Smooth muscle cell (in vitro differentiated cells): ENCODE data around the gene CNDP1. TPM values are rescaled to one million over a fixed set of nuclear protein-coding genes. Genes with fewer than 3 reads are reported as not detected.
A peak's percentile ranks its signal among the peaks of the same experiment; 100 is the strongest.

Experiments
- DNase-seq: peaks from one replicate; lab custom pipeline; 2025; ENCODE audit not compliant: unreplicated experiment; lab: John Stamatoyannopoulos, UW
- H2AFZ ChIP-seq: fragments of 200-600 bp; sonication (generic); 2 replicates; pipeline ENCODE4 v1.6.0; 2016; ENCODE audit warnings: antibody characterized with exemption, low read depth, mild to moderate bottlenecking
- H3F3A ChIP-seq: fragments of 200-600 bp; sonication (generic); 2 replicates; pipeline ENCODE4 v1.6.0; 2017; ENCODE audit warnings: antibody characterized with exemption, low read depth
- H3K27ac ChIP-seq: fragments of 200-600 bp; sonication (generic); 2 replicates; pipeline ENCODE4 v1.5.1; 2016; ENCODE audit warnings: low read depth, mild to moderate bottlenecking
- H3K27me3 ChIP-seq: fragments of 200-600 bp; sonication (generic); 2 replicates; pipeline ENCODE4 v1.6.1; 2016; ENCODE audit warnings: low read depth, mild to moderate bottlenecking
- H3K36me3 ChIP-seq: fragments of 200-600 bp; sonication (generic); 2 replicates; pipeline ENCODE4 v1.5.1; 2016; ENCODE audit warnings: low read depth
- H3K4me1 ChIP-seq: fragments of 200-600 bp; sonication (generic); 2 replicates; pipeline ENCODE4 v1.5.1; 2016; ENCODE audit warnings: low read depth
- H3K4me2 ChIP-seq: fragments of 200-600 bp; sonication (generic); 2 replicates; pipeline ENCODE4 v1.6.0; 2016; ENCODE audit warnings: mild to moderate bottlenecking
- H3K4me3 ChIP-seq: fragments of 200-600 bp; sonication (generic); 2 replicates; pipeline ENCODE4 v1.5.1; 2016; ENCODE audit warnings: mild to moderate bottlenecking
- H3K79me2 ChIP-seq: fragments of 200-600 bp; sonication (generic); 2 replicates; pipeline ENCODE4 v1.6.0; 2016; ENCODE audit warnings: low read depth, mild to moderate bottlenecking
- H3K9ac ChIP-seq: fragments of 200-600 bp; sonication (generic); 2 replicates; pipeline ENCODE4 v1.6.0; 2016; ENCODE audit warnings: low read depth
- H3K9me3 ChIP-seq: fragments of 200-600 bp; sonication (generic); replicated peaks from 2 replicates; pipeline ENCODE4 v1.5.1; 2016; ENCODE audit warnings: low read depth
- H4K20me1 ChIP-seq: fragments of 200-600 bp; sonication (generic); 2 replicates; pipeline ENCODE4 v1.6.0; 2016; ENCODE audit warnings: low read depth
- WGBS: methylation state at CpG from one replicate; pipeline ENCODE4 v1.1.7; 2016; ENCODE audit warnings: low lambda C conversion rate; 5-methylcytosine and 5-hydroxymethylcytosine counted together
- polyA plus RNA-seq: library from polyadenylated mRNA; unstranded; fragments of >200 nt; fragmentation: Nextera tagmentation; extraction: Ambion mirVana; gene quantifications from 2 replicates; pipeline ENCODE4 v1.2.1, GENCODE V29; 2016
- total RNA-seq: library from RNA; depleted of rRNA; stranded (reverse); fragments of >200 nt; gene quantifications from 2 replicates; pipeline ENCODE4 v1.2.3, GENCODE V29; 2014
- TF ChIP-seq, protein P1 (sequence below): fragments of 200-600 bp; sonication (generic); IDR thresholded peaks from 2 replicates; pipeline ENCODE4 v1.5.1; 2017; ENCODE audit warnings: borderline replicate concordance, mild to moderate bottlenecking, antibody characterized with exemption; ENCODE audit not compliant: insufficient read depth, poor library complexity, severe bottlenecking

CNDP1 gene
- total and polyA plus RNA-seq, 2 experiments from 2014 or later, result not detected

- Histone ChIP-seq H3K4me3 (peak overlapping the region; percentile 85), H2AFZ (no peak overlapping the region), H3K36me3 (peaks cover 3% of the 10 kb centered on the region), H3K4me1 (no peaks in the 10 kb centered on the region), H3K27ac (no peak overlapping the region), H3K4me2 (peak overlapping the region; percentile 90), H3K9me3 (no peaks in the 10 kb centered on the region), H3K27me3 (no peaks in the 10 kb centered on the region), H3K9ac (no peak overlapping the region), H3K79me2 (peaks cover 20% of the 10 kb centered on the region), H4K20me1 (peaks cover 8% of the 10 kb centered on the region), H3F3A (peaks cover 11% of the 10 kb centered on the region)
- TF ChIP-seq, protein P1, sequence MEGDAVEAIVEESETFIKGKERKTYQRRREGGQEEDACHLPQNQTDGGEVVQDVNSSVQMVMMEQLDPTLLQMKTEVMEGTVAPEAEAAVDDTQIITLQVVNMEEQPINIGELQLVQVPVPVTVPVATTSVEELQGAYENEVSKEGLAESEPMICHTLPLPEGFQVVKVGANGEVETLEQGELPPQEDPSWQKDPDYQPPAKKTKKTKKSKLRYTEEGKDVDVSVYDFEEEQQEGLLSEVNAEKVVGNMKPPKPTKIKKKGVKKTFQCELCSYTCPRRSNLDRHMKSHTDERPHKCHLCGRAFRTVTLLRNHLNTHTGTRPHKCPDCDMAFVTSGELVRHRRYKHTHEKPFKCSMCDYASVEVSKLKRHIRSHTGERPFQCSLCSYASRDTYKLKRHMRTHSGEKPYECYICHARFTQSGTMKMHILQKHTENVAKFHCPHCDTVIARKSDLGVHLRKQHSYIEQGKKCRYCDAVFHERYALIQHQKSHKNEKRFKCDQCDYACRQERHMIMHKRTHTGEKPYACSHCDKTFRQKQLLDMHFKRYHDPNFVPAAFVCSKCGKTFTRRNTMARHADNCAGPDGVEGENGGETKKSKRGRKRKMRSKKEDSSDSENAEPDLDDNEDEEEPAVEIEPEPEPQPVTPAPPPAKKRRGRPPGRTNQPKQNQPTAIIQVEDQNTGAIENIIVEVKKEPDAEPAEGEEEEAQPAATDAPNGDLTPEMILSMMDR, result no peak
- no peak for DNase-seq
- 94% methylated on average over 8 of the region's 8 CpGs for WGBS
Measured at GRCh38 chr18:74497324-74497676, 37.0 kb upstream of the CNDP1 start.

GRCh38 chr18:74497778-74498177 is 36.5 kb upstream of the CNDP1 start:
- H3K27ac ChIP-seq, result no peak overlapping the region
- H3K9me3 ChIP-seq, result no peaks in the 10 kb centered on the region
- no peaks in the 10 kb centered on the region for H3K4me1 ChIP-seq
- H3K36me3 ChIP-seq, result peaks cover 3% of the 10 kb centered on the region
- H3K79me2 ChIP-seq, result peaks cover 20% of the 10 kb centered on the region
- TF ChIP-seq, protein P1, result no peak
- WGBS, result 81% methylated on average over 3 of the region's 3 CpGs
- no peak overlapping the region for H3K9ac ChIP-seq
- no peak overlapping the region for H3K4me2 ChIP-seq
- H3F3A ChIP-seq, result peaks cover 11% of the 10 kb centered on the region
- no peak overlapping the region for H3K4me3 ChIP-seq
- no peaks in the 10 kb centered on the region for H3K27me3 ChIP-seq
- no peak for DNase-seq
- peaks cover 8% of the 10 kb centered on the region for H4K20me1 ChIP-seq
- H2AFZ ChIP-seq, result no peak overlapping the region

DNA sequence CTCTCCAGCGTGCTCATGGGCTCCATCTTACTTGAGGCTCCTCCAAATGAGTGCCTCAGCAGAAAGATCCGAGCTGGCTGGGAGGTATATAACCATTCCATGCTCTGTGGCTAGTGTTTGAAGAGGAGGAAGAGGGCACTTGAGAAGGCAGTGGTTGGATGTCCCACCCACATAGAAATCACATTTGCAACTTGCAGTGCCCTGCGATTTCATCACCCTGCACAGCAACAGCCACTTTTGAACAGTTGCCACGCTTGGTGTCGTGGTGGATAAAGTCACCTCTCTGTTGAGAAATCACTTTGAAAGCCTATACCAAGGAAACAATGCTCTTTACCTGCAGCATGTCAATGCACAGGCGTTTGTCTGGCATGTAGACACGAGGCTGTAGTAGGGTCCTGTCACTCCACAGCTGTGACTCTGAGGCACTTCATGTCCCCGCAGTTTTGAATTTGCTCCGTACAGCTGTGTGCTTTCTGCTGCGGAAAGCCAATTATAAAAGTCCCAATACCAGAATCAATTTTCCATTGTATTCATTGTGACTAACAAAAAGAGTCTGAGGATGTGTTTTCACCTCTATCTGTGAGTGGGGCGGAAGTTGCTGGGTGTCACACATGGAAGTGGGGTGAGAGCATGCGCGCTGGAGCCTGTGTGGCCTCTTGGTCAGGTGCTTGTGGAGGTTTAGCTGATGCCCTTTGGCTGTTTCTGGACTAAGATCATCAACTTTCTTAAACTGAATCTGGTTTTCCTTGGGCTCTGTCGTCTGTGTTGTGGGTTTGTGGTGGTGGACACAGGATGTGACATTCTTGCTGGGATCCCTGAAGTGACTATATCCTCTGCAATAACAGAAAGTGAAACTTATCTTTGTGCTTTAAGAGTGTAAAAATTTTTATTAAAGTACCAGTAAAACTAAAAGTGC is 35.3 kb upstream of the CNDP1 start:
- DNase-seq, result no peak
- WGBS, result 83% methylated on average over 14 of the region's 14 CpGs
- H3K9me3 ChIP-seq, result no peaks in the 10 kb centered on the region
- peaks cover 20% of the 10 kb centered on the region for H3K79me2 ChIP-seq
- H3K27ac ChIP-seq, result peak overlapping the region; percentile 70
- H3K4me2 ChIP-seq, result peak overlapping the region; percentile 78
- H3F3A ChIP-seq, result peaks cover 11% of the 10 kb centered on the region
- H3K27me3 ChIP-seq, result no peaks in the 10 kb centered on the region
- TF ChIP-seq, protein P1, result no peak
- H3K36me3 ChIP-seq, result peaks cover 3% of the 10 kb centered on the region
- no peak overlapping the region for H2AFZ ChIP-seq
- no peaks in the 10 kb centered on the region for H3K4me1 ChIP-seq
- peaks cover 12% of the 10 kb centered on the region for H4K20me1 ChIP-seq
- peak overlapping the region; percentile 4 for H3K9ac ChIP-seq
- peak overlapping the region; percentile 31 for H3K4me3 ChIP-seq
